ENCODE measurements around the gene EBF4.

DNA sequence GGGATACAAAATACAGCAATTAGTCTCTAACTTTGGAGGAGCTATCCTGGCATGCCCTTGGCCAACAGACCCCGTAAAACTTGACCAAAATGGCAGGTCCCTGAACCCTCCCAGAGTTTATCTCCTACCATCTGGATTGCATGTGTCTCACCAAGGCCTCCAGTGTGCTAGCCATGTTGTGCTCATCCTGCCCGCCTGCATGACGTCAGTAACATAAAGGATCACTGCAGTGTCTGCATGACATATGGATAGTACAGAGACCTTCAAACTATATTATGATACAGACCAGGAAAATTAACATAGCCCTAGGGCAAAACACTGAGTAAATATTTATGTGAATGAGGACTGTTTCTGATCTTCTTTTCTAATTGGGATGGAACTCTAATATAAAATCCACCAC, 82.6 kb downstream of the EBF4 start:
- TF ChIP-seq, protein P1, sequence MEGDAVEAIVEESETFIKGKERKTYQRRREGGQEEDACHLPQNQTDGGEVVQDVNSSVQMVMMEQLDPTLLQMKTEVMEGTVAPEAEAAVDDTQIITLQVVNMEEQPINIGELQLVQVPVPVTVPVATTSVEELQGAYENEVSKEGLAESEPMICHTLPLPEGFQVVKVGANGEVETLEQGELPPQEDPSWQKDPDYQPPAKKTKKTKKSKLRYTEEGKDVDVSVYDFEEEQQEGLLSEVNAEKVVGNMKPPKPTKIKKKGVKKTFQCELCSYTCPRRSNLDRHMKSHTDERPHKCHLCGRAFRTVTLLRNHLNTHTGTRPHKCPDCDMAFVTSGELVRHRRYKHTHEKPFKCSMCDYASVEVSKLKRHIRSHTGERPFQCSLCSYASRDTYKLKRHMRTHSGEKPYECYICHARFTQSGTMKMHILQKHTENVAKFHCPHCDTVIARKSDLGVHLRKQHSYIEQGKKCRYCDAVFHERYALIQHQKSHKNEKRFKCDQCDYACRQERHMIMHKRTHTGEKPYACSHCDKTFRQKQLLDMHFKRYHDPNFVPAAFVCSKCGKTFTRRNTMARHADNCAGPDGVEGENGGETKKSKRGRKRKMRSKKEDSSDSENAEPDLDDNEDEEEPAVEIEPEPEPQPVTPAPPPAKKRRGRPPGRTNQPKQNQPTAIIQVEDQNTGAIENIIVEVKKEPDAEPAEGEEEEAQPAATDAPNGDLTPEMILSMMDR (IDR thresholded peaks at IDR 0.05; ENCODE audit: low read depth, low read length, poor library complexity, severe bottlenecking) = no peak
- TF ChIP-seq EZH2phosphoT487 (IDR thresholded peaks at IDR 0.05; ENCODE audit: borderline replicate concordance, low read length) = no peak

Data from DOHH2 (cell line).